HEK293 (cell line): Measurements from ENCODE around the gene TOP3A.
"Not testable (repeated sequence)": the region's sequence is repeated elsewhere in the genome, so short reads cannot be mapped to it uniquely, and the experiment has no call there.

Experiments
- CTCF ChIA-PET: fragments of 350-600 bp; formaldehyde crosslinking; extraction: SDS; loops from one replicate; lab custom pipeline; 2021; ENCODE audit warnings: antibody characterized with exemption; lab: Yijun Ruan, JAX
- POLR2A ChIA-PET: fragments of 300-600 bp; formaldehyde crosslinking; extraction: SDS; loops from one replicate; lab custom pipeline; 2020; ENCODE audit warnings: antibody characterized with exemption, inconsistent platforms; lab: Yijun Ruan, JAX
- H3K27ac ChIP-seq: fragments of 200-500 bp; sonication (Bioruptor generic); 2 replicates; pipeline ENCODE4 v1.5.1; 2014; ENCODE audit warnings: low read depth, low read length, control low read depth, inconsistent platforms; ENCODE audit errors: extremely low read depth
- H3K36me3 ChIP-seq, 2 experiments: fragments of 200-500 bp in 1 of 2; sonication (Bioruptor generic) in 1 of 2; 1 replicate in 1 of 2; 2 replicates in 1 of 2; pipeline ENCODE4 v1.5.1; 2014 to 2017; ENCODE audit warnings: inconsistent platforms in 2 of 2, low read length in 2 of 2; ENCODE audit not compliant: control insufficient read depth in 2 of 2, insufficient read depth in 1 of 2
- H3K4me1 ChIP-seq: fragments of 200-500 bp; sonication (Bioruptor generic); 2 replicates; pipeline ENCODE4 v1.5.1; 2014; ENCODE audit warnings: mild to moderate bottlenecking, low read length, inconsistent platforms; ENCODE audit not compliant: control insufficient read depth, insufficient read depth
- H3K4me3 ChIP-seq: 2 replicates; pipeline ENCODE4 v1.5.1; 2011; ENCODE audit warnings: low read depth, mild to moderate bottlenecking, control low read depth, low read length, moderate library complexity
- H3K9me3 ChIP-seq: fragments of 200-500 bp; sonication (Bioruptor generic); 2 replicates; pipeline ENCODE4 v1.5.1; 2014; ENCODE audit warnings: low read depth, low read length, inconsistent platforms; ENCODE audit not compliant: control insufficient read depth, insufficient read depth
- GLIS2 ChIP-seq: fragments of 450-650 bp; formaldehyde crosslinking; IDR thresholded peaks from 2 replicates; pipeline ENCODE4 v1.5.1; 2016; ENCODE audit warnings: missing biosample characterization, missing genetic modification characterization
- SCRT1 ChIP-seq: fragments of 450-650 bp; formaldehyde crosslinking; IDR thresholded peaks from 2 replicates; pipeline ENCODE4 v1.5.1; 2016; ENCODE audit warnings: missing biosample characterization, missing genetic modification characterization, borderline replicate concordance
- ZFHX2 ChIP-seq: fragments of 450-650 bp; formaldehyde crosslinking; conservative IDR thresholded peaks from 2 replicates; pipeline ENCODE4 v1.5.1; 2016; ENCODE audit warnings: missing biosample characterization, missing genetic modification characterization
- ZNF132 ChIP-seq: fragments of 450-650 bp; formaldehyde crosslinking; IDR thresholded peaks from 2 replicates; pipeline ENCODE4 v1.5.1; 2017; ENCODE audit warnings: missing biosample characterization, missing genetic modification characterization, borderline replicate concordance
- ZNF211 ChIP-seq: fragments of 450-650 bp; formaldehyde crosslinking; IDR thresholded peaks from 2 replicates; pipeline ENCODE4 v1.5.1; 2016; ENCODE audit warnings: low read depth, missing biosample characterization, missing genetic modification characterization
- ZNF223 ChIP-seq: fragments of 450-650 bp; formaldehyde crosslinking; IDR thresholded peaks from 2 replicates; pipeline ENCODE4 v1.5.1; 2016; ENCODE audit warnings: missing biosample characterization, missing genetic modification characterization
- ZNF274 ChIP-seq, 2 experiments: fragments of 200-500 bp in 1 of 2; fragments of 450-650 bp in 1 of 2; sonication (Bioruptor generic) in 1 of 2; formaldehyde crosslinking in 1 of 2; IDR thresholded peaks; 2 replicates each; pipeline versions ENCODE4 v1.5.1 to v1.6.1; 2014 to 2016; ENCODE audit warnings: borderline replicate concordance in 1 of 2, inconsistent platforms in 1 of 2, low read length in 1 of 2, missing biosample characterization in 1 of 2, missing genetic modification characterization in 1 of 2
- ZNF335 ChIP-seq: fragments of 450-650 bp; formaldehyde crosslinking; conservative IDR thresholded peaks from 2 replicates; pipeline ENCODE4 v1.5.1; 2016; ENCODE audit warnings: missing biosample characterization, missing genetic modification characterization
- ZNF510 ChIP-seq: fragments of 450-650 bp; formaldehyde crosslinking; IDR thresholded peaks from 2 replicates; pipeline ENCODE4 v1.5.1; 2018; ENCODE audit warnings: mild to moderate bottlenecking, missing genetic modification characterization, missing biosample characterization; ENCODE audit not compliant: insufficient replicate concordance
- ZNF529 ChIP-seq: fragments of 450-650 bp; formaldehyde crosslinking; IDR thresholded peaks from 2 replicates; pipeline ENCODE4 v1.5.1; 2017; ENCODE audit warnings: missing genetic modification characterization, missing biosample characterization; ENCODE audit not compliant: insufficient replicate concordance
- ZNF548 ChIP-seq: fragments of 450-650 bp; formaldehyde crosslinking; IDR thresholded peaks from 2 replicates; pipeline ENCODE4 v1.5.1; 2016; ENCODE audit warnings: missing biosample characterization, missing genetic modification characterization
- ZNF549 ChIP-seq: fragments of 450-650 bp; IDR thresholded peaks from 2 replicates; pipeline ENCODE4 v1.5.1; 2018; ENCODE audit warnings: missing biosample characterization, missing genetic modification characterization, mild to moderate bottlenecking, inconsistent platforms, moderate library complexity
- ZNF555 ChIP-seq: fragments of 450-650 bp; formaldehyde crosslinking; conservative IDR thresholded peaks from 2 replicates; pipeline ENCODE4 v1.5.1; 2017; ENCODE audit warnings: missing biosample characterization, mild to moderate bottlenecking, missing genetic modification characterization, inconsistent platforms
- TF ChIP-seq, protein P1 (sequence below): fragments of 450-650 bp; formaldehyde crosslinking; IDR thresholded peaks from 2 replicates; pipeline ENCODE4; 2016; ENCODE audit warnings: missing biosample characterization, missing genetic modification characterization
- TF ChIP-seq, protein P2 (sequence below): fragments of 450-650 bp; formaldehyde crosslinking; IDR thresholded peaks from 2 replicates; pipeline ENCODE4 v1.5.1; 2016; ENCODE audit warnings: missing biosample characterization, missing genetic modification characterization
- TF ChIP-seq, protein P3 (sequence below): fragments of 450-650 bp; formaldehyde crosslinking; IDR thresholded peaks from 2 replicates; pipeline ENCODE4 v1.5.1; 2016; ENCODE audit warnings: missing biosample characterization, missing genetic modification characterization
- TF ChIP-seq, protein P4 (sequence below): fragments of 450-650 bp; formaldehyde crosslinking; IDR thresholded peaks from 2 replicates; pipeline ENCODE4 v1.5.1; 2016; ENCODE audit warnings: missing biosample characterization, missing genetic modification characterization, borderline replicate concordance
- TF ChIP-seq, protein P5 (sequence below): fragments of 450-650 bp; formaldehyde crosslinking; IDR thresholded peaks from 2 replicates; pipeline ENCODE4 v1.5.1; 2016; ENCODE audit warnings: missing biosample characterization, missing genetic modification characterization

The TOP3A gene

DNA sequence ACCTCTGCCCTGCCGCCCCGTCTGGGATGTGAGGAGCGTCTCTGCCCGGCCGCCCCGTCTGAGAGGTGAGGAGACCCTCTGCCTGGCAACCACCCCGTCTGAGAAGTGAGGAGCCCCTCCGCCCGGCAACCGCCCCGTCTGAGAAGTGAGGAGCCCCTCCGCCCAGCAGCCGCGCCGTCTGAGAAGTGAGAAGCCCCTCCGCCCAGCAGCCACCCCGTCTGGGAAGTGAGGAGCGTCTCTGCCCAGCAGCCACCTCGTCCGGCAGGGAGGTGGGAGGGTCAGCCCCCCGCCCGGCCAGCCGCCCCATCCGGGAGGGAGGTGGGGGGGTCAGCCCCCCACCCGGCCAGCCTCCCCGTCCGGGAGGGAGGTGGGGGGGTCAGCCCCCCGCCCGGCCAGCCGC, 16.7 kb downstream of the TOP3A start:
- H3K27ac ChIP-seq, CTCF ChIA-PET, H3K4me3 ChIP-seq, H3K9me3 ChIP-seq, H3K4me1 ChIP-seq, POLR2A ChIA-PET: not testable (repeated sequence)
- peaks cover 75 to 85% of the 10 kb centered on the region in 2 experiments for H3K36me3 ChIP-seq

DNA sequence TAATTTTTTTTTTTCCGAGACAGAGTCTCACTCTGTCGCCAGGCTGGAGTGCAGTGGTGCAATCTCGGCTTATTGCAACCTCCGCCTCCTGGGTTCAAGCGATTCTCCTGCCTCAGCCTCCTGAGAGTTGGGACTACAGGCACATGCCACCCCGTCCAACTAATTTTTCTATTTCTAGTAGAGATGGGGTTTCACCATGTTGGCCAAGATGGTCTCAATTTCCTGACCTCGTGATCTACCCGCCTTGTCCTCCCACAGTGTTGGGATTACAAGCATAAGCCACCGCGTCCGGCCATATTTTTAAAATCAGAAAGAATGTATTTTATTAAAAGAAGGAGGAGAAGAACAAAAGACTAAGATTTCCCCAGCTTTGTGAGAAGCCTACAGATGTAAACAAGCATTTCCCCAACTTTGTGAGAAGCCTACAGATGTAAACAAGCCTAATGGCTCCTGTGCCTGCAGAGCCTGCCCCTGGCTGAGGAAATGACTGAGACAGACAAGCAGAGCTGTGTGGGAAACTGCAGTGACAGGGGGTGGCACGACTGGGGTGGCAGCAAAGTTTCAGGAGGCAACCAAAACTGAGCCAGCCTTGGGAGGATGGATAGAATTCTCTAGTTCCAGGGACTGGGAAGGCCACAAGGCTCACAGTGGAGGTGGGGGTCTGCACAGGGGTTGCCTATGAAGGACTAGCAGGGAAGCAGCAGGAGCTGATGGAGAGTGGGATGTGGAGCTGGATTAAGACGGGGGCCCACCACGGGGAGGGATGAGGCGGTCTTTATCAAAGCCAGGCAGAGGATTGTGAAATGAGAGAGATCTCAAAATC, 22.9 kb downstream of the TOP3A start:
- TF ChIP-seq ZFHX2 = no peak
- TF ChIP-seq, protein P1, sequence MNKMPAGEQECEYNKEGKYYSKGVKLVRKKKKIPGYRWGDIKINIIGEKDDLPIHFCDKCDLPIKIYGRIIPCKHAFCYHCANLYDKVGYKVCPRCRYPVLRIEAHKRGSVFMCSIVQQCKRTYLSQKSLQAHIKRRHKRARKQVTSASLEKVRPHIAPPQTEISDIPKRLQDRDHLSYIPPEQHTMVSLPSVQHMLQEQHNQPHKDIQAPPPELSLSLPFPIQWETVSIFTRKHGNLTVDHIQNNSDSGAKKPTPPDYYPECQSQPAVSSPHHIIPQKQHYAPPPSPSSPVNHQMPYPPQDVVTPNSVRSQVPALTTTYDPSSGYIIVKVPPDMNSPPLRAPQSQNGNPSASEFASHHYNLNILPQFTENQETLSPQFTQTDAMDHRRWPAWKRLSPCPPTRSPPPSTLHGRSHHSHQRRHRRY (tag by site-specific recombination) = no peak
- TF ChIP-seq, protein P2, sequence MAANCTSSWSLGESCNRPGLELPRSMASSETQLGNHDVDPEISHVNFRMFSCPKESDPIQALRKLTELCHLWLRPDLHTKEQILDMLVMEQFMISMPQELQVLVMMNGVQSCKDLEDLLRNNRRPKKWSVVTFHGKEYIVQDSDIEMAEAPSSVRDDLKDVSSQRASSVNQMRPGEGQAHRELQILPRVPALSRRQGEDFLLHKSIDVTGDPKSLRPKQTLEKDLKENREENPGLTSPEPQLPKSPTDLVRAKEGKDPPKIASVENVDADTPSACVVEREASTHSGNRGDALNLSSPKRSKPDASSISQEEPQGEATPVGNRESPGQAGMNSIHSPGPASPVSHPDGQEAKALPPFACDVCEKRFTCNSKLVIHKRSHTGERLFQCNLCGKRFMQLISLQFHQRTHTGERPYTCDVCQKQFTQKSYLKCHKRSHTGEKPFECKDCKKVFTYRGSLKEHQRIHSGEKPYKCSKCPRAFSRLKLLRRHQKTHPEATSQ (tag by site-specific recombination) = no peak
- 0 out of 2 replicates have a peak, but pooled peaks have one; percentile 11 for TF ChIP-seq GLIS2
- TF ChIP-seq ZNF549 (tag by site-specific recombination) = no peak
- no peak for TF ChIP-seq ZNF555 (tag by site-specific recombination)
- no peaks in the 10 kb centered on the region for H3K4me1 ChIP-seq
- no peak overlapping the region for H3K27ac ChIP-seq
- ChIA-PET CTCF (no interaction called here), POLR2A (no interaction called here)
- peaks cover 82 to 99% of the 10 kb centered on the region in 2 experiments for H3K36me3 ChIP-seq
- H3K9me3 ChIP-seq = no peaks in the 10 kb centered on the region
- H3K4me3 ChIP-seq = no peak overlapping the region

DNA sequence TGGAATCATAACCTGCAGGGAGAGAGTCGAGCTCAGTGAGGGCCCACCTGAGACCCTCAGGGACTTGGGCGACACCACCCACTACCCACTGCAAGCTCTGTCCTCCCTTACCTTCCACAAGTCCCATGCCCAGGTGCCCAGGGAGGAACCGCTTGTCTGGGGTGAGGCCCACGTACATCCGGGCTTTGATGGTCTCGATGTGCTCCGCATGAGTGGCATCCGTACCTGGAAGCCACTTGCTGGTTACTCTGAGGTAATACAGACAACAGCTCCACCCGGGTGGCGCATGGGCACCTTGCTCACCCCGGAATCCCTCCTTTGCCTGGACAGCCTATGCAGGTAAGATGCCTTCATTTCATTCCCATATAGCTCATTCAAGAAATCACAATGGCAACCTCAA, 29.5 kb downstream of the TOP3A start:
- H3K27ac ChIP-seq = no peak overlapping the region
- no peak overlapping the region for H3K4me3 ChIP-seq
- H3K4me1 ChIP-seq = no peaks in the 10 kb centered on the region
- H3K9me3 ChIP-seq = no peaks in the 10 kb centered on the region
- POLR2A ChIA-PET = interaction anchor here (1.1 kb wide), 1 partner anchor 17 kb away, joined by 5 read pairs; no protein-coding TSS in a partner anchor
- peaks cover 89 to 97% of the 10 kb centered on the region in 2 experiments for H3K36me3 ChIP-seq
- CTCF ChIA-PET = interaction anchor here (0.7 kb wide), 1 partner anchor 46 kb away, joined by 3 read pairs; no protein-coding TSS in a partner anchor
- TF ChIP-seq ZNF510 (tag by site-specific recombination) = no peak
- no peak for TF ChIP-seq ZNF335 (tag by site-specific recombination)
- TF ChIP-seq, protein P3, sequence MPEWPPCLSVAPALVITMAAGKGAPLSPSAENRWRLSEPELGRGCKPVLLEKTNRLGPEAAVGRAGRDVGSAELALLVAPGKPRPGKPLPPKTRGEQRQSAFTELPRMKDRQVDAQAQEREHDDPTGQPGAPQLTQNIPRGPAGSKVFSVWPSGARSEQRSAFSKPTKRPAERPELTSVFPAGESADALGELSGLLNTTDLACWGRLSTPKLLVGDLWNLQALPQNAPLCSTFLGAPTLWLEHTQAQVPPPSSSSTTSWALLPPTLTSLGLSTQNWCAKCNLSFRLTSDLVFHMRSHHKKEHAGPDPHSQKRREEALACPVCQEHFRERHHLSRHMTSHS (tag by site-specific recombination) = no peak
- TF ChIP-seq ZNF211 = no peak
- TF ChIP-seq, protein P4, sequence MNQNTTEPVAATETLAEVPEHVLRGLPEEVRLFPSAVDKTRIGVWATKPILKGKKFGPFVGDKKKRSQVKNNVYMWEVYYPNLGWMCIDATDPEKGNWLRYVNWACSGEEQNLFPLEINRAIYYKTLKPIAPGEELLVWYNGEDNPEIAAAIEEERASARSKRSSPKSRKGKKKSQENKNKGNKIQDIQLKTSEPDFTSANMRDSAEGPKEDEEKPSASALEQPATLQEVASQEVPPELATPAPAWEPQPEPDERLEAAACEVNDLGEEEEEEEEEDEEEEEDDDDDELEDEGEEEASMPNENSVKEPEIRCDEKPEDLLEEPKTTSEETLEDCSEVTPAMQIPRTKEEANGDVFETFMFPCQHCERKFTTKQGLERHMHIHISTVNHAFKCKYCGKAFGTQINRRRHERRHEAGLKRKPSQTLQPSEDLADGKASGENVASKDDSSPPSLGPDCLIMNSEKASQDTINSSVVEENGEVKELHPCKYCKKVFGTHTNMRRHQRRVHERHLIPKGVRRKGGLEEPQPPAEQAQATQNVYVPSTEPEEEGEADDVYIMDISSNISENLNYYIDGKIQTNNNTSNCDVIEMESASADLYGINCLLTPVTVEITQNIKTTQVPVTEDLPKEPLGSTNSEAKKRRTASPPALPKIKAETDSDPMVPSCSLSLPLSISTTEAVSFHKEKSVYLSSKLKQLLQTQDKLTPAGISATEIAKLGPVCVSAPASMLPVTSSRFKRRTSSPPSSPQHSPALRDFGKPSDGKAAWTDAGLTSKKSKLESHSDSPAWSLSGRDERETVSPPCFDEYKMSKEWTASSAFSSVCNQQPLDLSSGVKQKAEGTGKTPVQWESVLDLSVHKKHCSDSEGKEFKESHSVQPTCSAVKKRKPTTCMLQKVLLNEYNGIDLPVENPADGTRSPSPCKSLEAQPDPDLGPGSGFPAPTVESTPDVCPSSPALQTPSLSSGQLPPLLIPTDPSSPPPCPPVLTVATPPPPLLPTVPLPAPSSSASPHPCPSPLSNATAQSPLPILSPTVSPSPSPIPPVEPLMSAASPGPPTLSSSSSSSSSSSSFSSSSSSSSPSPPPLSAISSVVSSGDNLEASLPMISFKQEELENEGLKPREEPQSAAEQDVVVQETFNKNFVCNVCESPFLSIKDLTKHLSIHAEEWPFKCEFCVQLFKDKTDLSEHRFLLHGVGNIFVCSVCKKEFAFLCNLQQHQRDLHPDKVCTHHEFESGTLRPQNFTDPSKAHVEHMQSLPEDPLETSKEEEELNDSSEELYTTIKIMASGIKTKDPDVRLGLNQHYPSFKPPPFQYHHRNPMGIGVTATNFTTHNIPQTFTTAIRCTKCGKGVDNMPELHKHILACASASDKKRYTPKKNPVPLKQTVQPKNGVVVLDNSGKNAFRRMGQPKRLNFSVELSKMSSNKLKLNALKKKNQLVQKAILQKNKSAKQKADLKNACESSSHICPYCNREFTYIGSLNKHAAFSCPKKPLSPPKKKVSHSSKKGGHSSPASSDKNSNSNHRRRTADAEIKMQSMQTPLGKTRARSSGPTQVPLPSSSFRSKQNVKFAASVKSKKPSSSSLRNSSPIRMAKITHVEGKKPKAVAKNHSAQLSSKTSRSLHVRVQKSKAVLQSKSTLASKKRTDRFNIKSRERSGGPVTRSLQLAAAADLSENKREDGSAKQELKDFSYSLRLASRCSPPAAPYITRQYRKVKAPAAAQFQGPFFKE (tag by site-specific recombination) = no peak
- TF ChIP-seq ZNF548 (tag by site-specific recombination) = no peak
- TF ChIP-seq, protein P5, sequence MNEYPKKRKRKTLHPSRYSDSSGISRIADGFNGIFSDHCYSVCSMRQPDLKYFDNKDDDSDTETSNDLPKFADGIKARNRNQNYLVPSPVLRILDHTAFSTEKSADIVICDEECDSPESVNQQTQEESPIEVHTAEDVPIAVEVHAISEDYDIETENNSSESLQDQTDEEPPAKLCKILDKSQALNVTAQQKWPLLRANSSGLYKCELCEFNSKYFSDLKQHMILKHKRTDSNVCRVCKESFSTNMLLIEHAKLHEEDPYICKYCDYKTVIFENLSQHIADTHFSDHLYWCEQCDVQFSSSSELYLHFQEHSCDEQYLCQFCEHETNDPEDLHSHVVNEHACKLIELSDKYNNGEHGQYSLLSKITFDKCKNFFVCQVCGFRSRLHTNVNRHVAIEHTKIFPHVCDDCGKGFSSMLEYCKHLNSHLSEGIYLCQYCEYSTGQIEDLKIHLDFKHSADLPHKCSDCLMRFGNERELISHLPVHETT (tag by site-specific recombination) = no peak
- no peak for TF ChIP-seq ZNF223 (tag by site-specific recombination)
- TF ChIP-seq SCRT1 (tag by site-specific recombination) = no peak
- no peak for TF ChIP-seq ZNF132 (tag by site-specific recombination)
- TF ChIP-seq ZNF274 (IDR thresholded peaks at IDR 0.05; ENCODE audit: low read length) = no peak
- TF ChIP-seq ZNF274 (tag by site-specific recombination; IDR thresholded peaks at IDR 0.05; ENCODE audit: borderline replicate concordance) = no peak
- TF ChIP-seq ZNF529 (tag by site-specific recombination) = no peak
